SK-N-MC (cell line): ENCODE measurements around the gene GMDS.

ENCODE experiments used
- DNase-seq: peaks from one replicate; pipeline ENCODE4 v3.0.0-alpha.2; 2011; ENCODE audit warnings: low read depth, low spot score
- H3K27ac ChIP-seq: fragments of 200-600 bp; sonication (generic); 2 replicates; pipeline ENCODE4 v1.5.1; 2016; ENCODE audit warnings: mixed run types
- H3K36me3 ChIP-seq: fragments of 200-600 bp; sonication (generic); 2 replicates; pipeline ENCODE4 v1.6.1; 2017; ENCODE audit warnings: antibody characterized with exemption, low read length, mixed read lengths; ENCODE audit not compliant: insufficient read depth
- H3K4me3 ChIP-seq: fragments of 200-600 bp; sonication (generic); 2 replicates; pipeline ENCODE4 v1.5.1; 2016
- H3K9ac ChIP-seq: fragments of 200-600 bp; sonication (generic); 2 replicates; pipeline ENCODE4 v1.8.0; 2017; ENCODE audit warnings: mixed run types, mixed read lengths; ENCODE audit not compliant: insufficient read length
- H3K9me3 ChIP-seq: fragments of 200-600 bp; sonication (generic); 2 replicates; pipeline ENCODE4 v1.6.1; 2017; ENCODE audit warnings: low read depth, mild to moderate bottlenecking, antibody characterized with exemption, low read length, moderate library complexity, mixed read lengths
- EZH2 ChIP-seq: fragments of 200-600 bp; sonication (generic); IDR thresholded peaks from one replicate; pipeline ENCODE4 v1.6.1; 2017; ENCODE audit warnings: antibody characterized with exemption
- FOXP2 ChIP-seq: optimal IDR thresholded peaks from 2 replicates; pipeline ENCODE3; 2011; ENCODE audit warnings: mild to moderate bottlenecking, moderate library complexity; ENCODE audit not compliant: insufficient read depth; ENCODE audit errors: extremely low read length, control extremely low read depth
- POLR2AphosphoS5 ChIP-seq: IDR thresholded peaks from 2 replicates; pipeline ENCODE4 v1.6.1; 2012; ENCODE audit warnings: mild to moderate bottlenecking, low read depth, low read length, borderline replicate concordance

The GMDS gene

DNA sequence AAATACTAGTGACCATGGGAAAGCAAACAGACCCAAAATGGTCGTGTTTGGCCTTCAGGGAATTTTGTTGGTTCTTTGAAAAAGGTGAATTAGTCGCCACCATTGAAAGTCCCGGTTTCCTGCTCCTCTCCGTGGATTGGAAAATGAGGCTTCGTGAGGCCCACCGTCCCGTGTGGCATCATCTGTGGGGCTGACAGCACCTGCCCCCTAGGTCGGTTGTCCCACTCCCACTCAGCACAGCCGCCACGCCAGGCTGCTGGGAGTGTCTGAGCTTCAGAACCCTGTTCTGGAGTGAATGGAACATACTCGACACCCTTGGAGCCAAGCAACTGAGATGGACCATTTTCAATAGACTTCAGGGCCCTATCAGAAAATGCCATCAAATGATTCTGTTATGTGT lies 668.7 kb downstream of the GMDS start:
- Histone ChIP-seq H3K9ac (no peak overlapping the region), H3K4me3 (no peak overlapping the region), H3K9me3 (no peaks in the 10 kb centered on the region), H3K27ac (no peak overlapping the region), H3K36me3 (no peaks in the 10 kb centered on the region)
- TF ChIP-seq FOXP2 (no peak), POLR2AphosphoS5 (no peak), EZH2 (no peak)
- no peak for DNase-seq

GRCh38 chr6:1576166-1576565 lies 669.2 kb downstream of the GMDS start:
- H3K9me3 ChIP-seq = no peaks in the 10 kb centered on the region
- no peak for TF ChIP-seq POLR2AphosphoS5
- TF ChIP-seq FOXP2 = no peak
- TF ChIP-seq EZH2 = no peak
- DNase-seq = no peak
- no peak overlapping the region for H3K27ac ChIP-seq
- H3K36me3 ChIP-seq = no peaks in the 10 kb centered on the region
- no peak overlapping the region for H3K9ac ChIP-seq
- H3K4me3 ChIP-seq = no peak overlapping the region

- no peaks in the 10 kb centered on the region for H3K36me3 ChIP-seq
- peak overlapping the region; percentile 45 for H3K9ac ChIP-seq
- H3K27ac ChIP-seq = no peak overlapping the region
- DNase-seq = no peak
- no peaks in the 10 kb centered on the region for H3K9me3 ChIP-seq
- no peak for TF ChIP-seq EZH2
- TF ChIP-seq POLR2AphosphoS5 = no peak
- TF ChIP-seq FOXP2 = no peak
- H3K4me3 ChIP-seq = no peak overlapping the region
These were observed 670.0 kb downstream of the GMDS start for GRCh38 chr6:1575210-1576041.

DNA sequence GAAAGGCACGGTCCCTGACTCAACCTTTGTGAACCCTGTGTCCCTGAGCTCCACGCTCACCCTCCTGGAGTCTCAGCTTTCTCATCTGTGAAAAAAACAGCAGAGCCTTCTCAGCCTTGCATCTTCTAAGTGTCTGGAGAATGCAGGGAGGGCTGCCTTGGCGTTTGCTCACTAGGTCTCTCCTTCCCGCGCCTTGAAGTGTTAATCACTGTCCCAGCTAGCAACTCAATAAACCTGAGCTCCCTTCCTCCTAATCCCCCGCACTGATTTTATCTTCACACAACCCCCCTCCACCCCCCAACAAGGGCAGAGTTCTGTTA lies 670.6 kb downstream of the GMDS start:
- no peak for DNase-seq
- H3K27ac ChIP-seq = 0 out of 2 replicates have a peak overlapping the region, but pooled peaks have one; percentile 15
- TF ChIP-seq EZH2 (no peak), POLR2AphosphoS5 (no peak), FOXP2 (no peak)
- H3K4me3 ChIP-seq = peak overlapping the region; percentile 8; the same call in 1 of the 2 replicates
- H3K9me3 ChIP-seq = no peaks in the 10 kb centered on the region
- H3K36me3 ChIP-seq = no peaks in the 10 kb centered on the region
- H3K9ac ChIP-seq = peak overlapping the region; percentile 45

DNA sequence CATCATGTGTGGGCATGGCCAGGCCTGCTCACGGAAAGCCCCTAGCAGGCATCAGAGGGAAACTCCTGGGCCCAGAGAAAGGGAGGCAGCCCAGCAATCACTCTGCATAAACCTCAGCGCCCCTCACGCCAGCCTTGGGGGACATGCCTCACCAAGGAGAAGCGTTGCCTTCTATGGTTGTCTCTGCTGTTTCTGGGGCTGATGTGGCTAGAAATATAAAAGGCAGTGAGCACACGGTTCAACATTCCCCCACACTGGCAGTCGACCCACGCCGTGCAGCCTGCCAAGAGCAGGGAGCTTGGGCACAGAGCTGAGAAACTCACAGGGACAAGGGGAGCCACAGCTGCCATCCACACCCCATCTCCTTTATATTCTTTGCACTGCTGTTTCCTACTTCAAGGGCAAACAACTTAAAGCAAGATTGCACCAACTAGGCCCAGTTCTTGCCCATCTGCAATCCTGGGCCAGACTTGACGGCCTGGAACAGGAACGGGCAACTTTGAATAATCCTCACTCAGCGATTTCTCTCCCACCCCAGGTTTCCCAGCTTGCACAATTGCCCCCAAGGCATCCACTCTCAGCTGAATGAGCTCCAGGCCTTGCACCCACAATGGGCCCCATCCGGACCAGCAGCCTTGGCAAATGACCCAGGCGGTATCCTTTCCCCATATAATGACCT lies 671.2 kb downstream of the GMDS start:
- peak overlapping the region; percentile 2 for H3K9ac ChIP-seq
- peak overlapping the region; percentile 56; the same call in 1 of the 2 replicates for H3K27ac ChIP-seq
- H3K4me3 ChIP-seq = peak overlapping the region; percentile 8; the same call in 1 of the 2 replicates
- DNase-seq = no peak
- H3K36me3 ChIP-seq = no peaks in the 10 kb centered on the region
- H3K9me3 ChIP-seq = no peaks in the 10 kb centered on the region
- peak; percentile 65 for TF ChIP-seq POLR2AphosphoS5
- peak; percentile 8 for TF ChIP-seq FOXP2
- no peak for TF ChIP-seq EZH2
